Panc1 (cell line): Measurements from ENCODE around the gene FARS2. TPM values are rescaled to one million over a fixed set of nuclear protein-coding genes. Genes with fewer than 3 reads are reported as not detected.

Source experiments
- ATAC-seq: fragments of 200-7000 bp; cut with Tn5 transposase; 2 replicates; pipeline ENCODE4 v1.9.1; 2020; ENCODE audit warnings: mild to moderate bottlenecking, moderate library complexity
- BruUV-seq: library from RNA; stranded (reverse); fragments of 400-500 nt; replicated peaks from 2 replicates; lab custom pipeline; 2021; lab: Mats Ljungman, UMichigan
- CTCF ChIA-PET: fragments of 300-600 bp; sonication (Branson Sonifier 250); formaldehyde crosslinking; loops from one replicate; lab custom pipeline; 2022; ENCODE audit warnings: antibody characterized with exemption; lab: Charles Lee
- POLR2A ChIA-PET: fragments of 300-600 bp; sonication (Branson Sonifier 250); formaldehyde crosslinking; loops from one replicate; lab custom pipeline; 2022; ENCODE audit warnings: antibody characterized with exemption; lab: Charles Lee
- DNase-seq: peaks from one replicate; pipeline ENCODE4 v3.0.0-alpha.2; 2010; ENCODE audit warnings: low read depth, low spot score
- H3K27ac ChIP-seq: 2 replicates; pipeline ENCODE4 v1.5.1; 2011; ENCODE audit warnings: mild to moderate bottlenecking, low read length, inconsistent platforms
- H3K27me3 ChIP-seq: fragments of 200-500 bp; sonication (Bioruptor generic); 2 replicates; pipeline ENCODE4 v1.6.0; 2014; ENCODE audit warnings: low read length, inconsistent platforms; ENCODE audit not compliant: control insufficient read depth, insufficient read depth
- H3K36me3 ChIP-seq: fragments of 200-500 bp; sonication (Bioruptor generic); 2 replicates; pipeline ENCODE4 v1.5.1; 2014; ENCODE audit warnings: inconsistent platforms, mild to moderate bottlenecking, low read length, moderate library complexity; ENCODE audit not compliant: control insufficient read depth, insufficient read depth
- H3K4me1 ChIP-seq: 2 replicates; pipeline ENCODE4 v1.5.1; 2011; ENCODE audit warnings: inconsistent platforms, mild to moderate bottlenecking, low read length, moderate library complexity; ENCODE audit not compliant: control insufficient read depth, insufficient read depth
- H3K4me3 ChIP-seq, 2 experiments: 2 replicates each; pipeline ENCODE4 v1.5.1; 2011 to 2012; ENCODE audit warnings: low read depth in 2 of 2, low read length in 2 of 2, mild to moderate bottlenecking in 2 of 2, inconsistent platforms in 1 of 2, moderate library complexity in 1 of 2
- H3K9me3 ChIP-seq: fragments of 200-500 bp; sonication (Bioruptor generic); 2 replicates; pipeline ENCODE4 v1.5.1; 2014; ENCODE audit warnings: low read depth, mild to moderate bottlenecking, inconsistent platforms, low read length, moderate library complexity; ENCODE audit not compliant: control insufficient read depth, insufficient read depth
- POLR2AphosphoS5 ChIP-seq: IDR thresholded peaks from 2 replicates; pipeline ENCODE4 v1.6.1; 2012; ENCODE audit warnings: mild to moderate bottlenecking, low read depth, low read length, moderate library complexity
- SIN3A ChIP-seq: IDR thresholded peaks from 2 replicates; pipeline ENCODE4 v1.6.1; 2012; ENCODE audit warnings: low read depth, mild to moderate bottlenecking, low read length, moderate library complexity, borderline replicate concordance; ENCODE audit not compliant: insufficient read depth
- TCF7L2 ChIP-seq: IDR thresholded peaks from 2 replicates; pipeline ENCODE4 v1.6.1; 2011; ENCODE audit warnings: mild to moderate bottlenecking, low read depth, low read length, inconsistent platforms
- in situ Hi-C: cut with HindIII; loops from 2 replicates; pipeline ENCODE4 v1.10.0; 2016; ENCODE audit warnings: low sequenced_read_pairs, low pct_unique_long_range_greater_than_20kb
- intact Hi-C: fragments of 100-400 bp; cut with micrococcal nuclease; formaldehyde crosslinking; loops from one replicate; pipeline ENCODE4 v1.10.0; 2022; ENCODE audit not compliant: unreplicated experiment
- total RNA-seq: library from RNA; stranded (reverse); gene quantifications from one replicate; pipeline ENCODE4 v1.2.1, GENCODE V29; 2021; ENCODE audit not compliant: unreplicated experiment
- TF ChIP-seq, protein P1 (sequence below), 2 experiments: IDR thresholded peaks; 2 replicates each; pipeline ENCODE4 v1.6.1; 2011 to 2012; ENCODE audit warnings: low read depth in 2 of 2, control low read depth in 1 of 2, low read length in 1 of 2, mild to moderate bottlenecking in 1 of 2, moderate library complexity in 1 of 2; ENCODE audit not compliant: insufficient read depth in 1 of 2
- TF ChIP-seq, protein P2 (sequence below): fragments of 450-650 bp; IDR thresholded peaks from 2 replicates; pipeline ENCODE4 v1.5.1; 2017; ENCODE audit warnings: mild to moderate bottlenecking

FARS2 gene
- total RNA-seq, 1 experiment from 2014 or later, result 12.8 TPM

DNA sequence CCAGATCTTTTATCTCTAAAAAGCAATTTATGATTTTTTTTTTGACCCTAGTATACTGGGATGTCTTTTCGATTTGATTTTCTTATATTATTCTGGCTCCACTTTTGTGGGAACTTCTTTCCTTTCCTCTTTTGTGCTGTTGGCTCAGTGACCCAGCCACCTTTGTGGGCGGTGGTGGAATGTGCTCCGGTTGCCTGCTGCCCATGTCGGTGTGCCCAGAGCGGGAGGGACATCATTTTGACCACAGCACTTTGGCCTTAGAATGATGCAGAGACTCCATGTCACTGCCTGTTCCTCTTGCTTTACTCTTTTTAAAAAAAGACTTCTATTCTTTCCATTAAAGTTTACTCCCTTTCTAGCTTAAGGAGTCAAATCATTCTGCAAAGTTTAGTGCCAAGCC is 198.0 kb downstream of the FARS2 start:
- H3K36me3 ChIP-seq, result no peaks in the 10 kb centered on the region
- ATAC-seq (no peak), DNase-seq (no peak)
- 0 out of 2 replicates have a peak, but pooled peaks cover 4% of the 10 kb centered on the region for H3K9me3 ChIP-seq
- ChIA-PET CTCF (no interaction called here), POLR2A (no interaction called here)
- H3K27me3 ChIP-seq, result no peaks in the 10 kb centered on the region
- no peak for TF ChIP-seq POLR2AphosphoS5
- TF ChIP-seq, protein P1, sequence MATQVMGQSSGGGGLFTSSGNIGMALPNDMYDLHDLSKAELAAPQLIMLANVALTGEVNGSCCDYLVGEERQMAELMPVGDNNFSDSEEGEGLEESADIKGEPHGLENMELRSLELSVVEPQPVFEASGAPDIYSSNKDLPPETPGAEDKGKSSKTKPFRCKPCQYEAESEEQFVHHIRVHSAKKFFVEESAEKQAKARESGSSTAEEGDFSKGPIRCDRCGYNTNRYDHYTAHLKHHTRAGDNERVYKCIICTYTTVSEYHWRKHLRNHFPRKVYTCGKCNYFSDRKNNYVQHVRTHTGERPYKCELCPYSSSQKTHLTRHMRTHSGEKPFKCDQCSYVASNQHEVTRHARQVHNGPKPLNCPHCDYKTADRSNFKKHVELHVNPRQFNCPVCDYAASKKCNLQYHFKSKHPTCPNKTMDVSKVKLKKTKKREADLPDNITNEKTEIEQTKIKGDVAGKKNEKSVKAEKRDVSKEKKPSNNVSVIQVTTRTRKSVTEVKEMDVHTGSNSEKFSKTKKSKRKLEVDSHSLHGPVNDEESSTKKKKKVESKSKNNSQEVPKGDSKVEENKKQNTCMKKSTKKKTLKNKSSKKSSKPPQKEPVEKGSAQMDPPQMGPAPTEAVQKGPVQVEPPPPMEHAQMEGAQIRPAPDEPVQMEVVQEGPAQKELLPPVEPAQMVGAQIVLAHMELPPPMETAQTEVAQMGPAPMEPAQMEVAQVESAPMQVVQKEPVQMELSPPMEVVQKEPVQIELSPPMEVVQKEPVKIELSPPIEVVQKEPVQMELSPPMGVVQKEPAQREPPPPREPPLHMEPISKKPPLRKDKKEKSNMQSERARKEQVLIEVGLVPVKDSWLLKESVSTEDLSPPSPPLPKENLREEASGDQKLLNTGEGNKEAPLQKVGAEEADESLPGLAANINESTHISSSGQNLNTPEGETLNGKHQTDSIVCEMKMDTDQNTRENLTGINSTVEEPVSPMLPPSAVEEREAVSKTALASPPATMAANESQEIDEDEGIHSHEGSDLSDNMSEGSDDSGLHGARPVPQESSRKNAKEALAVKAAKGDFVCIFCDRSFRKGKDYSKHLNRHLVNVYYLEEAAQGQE (IDR thresholded peaks at IDR 0.05; ENCODE audit: insufficient read depth in 1 of 2, low read depth in 2 of 2, low read length in 1 of 2), result no peak
- TF ChIP-seq, protein P2, sequence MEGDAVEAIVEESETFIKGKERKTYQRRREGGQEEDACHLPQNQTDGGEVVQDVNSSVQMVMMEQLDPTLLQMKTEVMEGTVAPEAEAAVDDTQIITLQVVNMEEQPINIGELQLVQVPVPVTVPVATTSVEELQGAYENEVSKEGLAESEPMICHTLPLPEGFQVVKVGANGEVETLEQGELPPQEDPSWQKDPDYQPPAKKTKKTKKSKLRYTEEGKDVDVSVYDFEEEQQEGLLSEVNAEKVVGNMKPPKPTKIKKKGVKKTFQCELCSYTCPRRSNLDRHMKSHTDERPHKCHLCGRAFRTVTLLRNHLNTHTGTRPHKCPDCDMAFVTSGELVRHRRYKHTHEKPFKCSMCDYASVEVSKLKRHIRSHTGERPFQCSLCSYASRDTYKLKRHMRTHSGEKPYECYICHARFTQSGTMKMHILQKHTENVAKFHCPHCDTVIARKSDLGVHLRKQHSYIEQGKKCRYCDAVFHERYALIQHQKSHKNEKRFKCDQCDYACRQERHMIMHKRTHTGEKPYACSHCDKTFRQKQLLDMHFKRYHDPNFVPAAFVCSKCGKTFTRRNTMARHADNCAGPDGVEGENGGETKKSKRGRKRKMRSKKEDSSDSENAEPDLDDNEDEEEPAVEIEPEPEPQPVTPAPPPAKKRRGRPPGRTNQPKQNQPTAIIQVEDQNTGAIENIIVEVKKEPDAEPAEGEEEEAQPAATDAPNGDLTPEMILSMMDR, result no peak
- no peak for TF ChIP-seq TCF7L2
- TF ChIP-seq SIN3A, result no peak
- intact Hi-C loops, result no loop called here
- no peak overlapping the region for H3K27ac ChIP-seq
- in situ Hi-C loops, result no loop called here
- no peak overlapping the region for H3K4me3 ChIP-seq
- no TSS peak for BruUV-seq
- no peaks in the 10 kb centered on the region for H3K4me1 ChIP-seq

DNA sequence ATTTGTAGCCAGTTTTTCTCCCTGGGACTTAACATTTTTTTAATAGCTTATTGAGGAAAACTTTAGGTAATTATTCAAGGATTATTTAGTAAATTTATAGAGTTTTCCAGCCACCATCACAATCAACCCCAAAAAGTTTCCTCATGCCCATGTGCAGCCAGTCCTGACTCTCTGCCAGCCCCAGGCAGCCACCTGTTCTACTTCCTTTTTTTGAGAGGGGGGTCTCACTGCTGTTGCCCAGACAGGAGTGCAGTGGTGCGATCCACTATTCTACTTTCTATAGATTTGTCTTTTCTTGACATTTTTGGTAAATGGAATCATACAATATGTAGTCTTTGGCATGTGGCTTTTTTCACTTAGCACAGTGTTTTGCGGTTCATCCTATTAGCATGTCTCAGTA is 200.1 kb downstream of the FARS2 start:
- intact Hi-C loops (no loop called here), in situ Hi-C loops (no loop called here)
- H3K4me1 ChIP-seq, result no peaks in the 10 kb centered on the region
- ChIA-PET POLR2A (no interaction called here), CTCF (no interaction called here)
- no peak overlapping the region for H3K4me3 ChIP-seq
- H3K27ac ChIP-seq, result no peak overlapping the region
- TF ChIP-seq POLR2AphosphoS5 (no peak), TCF7L2 (no peak), SIN3A (no peak)
- TF ChIP-seq, protein P1 (IDR thresholded peaks at IDR 0.05; ENCODE audit: insufficient read depth in 1 of 2, low read depth in 2 of 2, low read length in 1 of 2), result no peak
- TF ChIP-seq, protein P2, result no peak
- H3K36me3 ChIP-seq, result no peaks in the 10 kb centered on the region
- ATAC-seq (no peak), DNase-seq (no peak)
- no peaks in the 10 kb centered on the region for H3K27me3 ChIP-seq
- no TSS peak for BruUV-seq
- H3K9me3 ChIP-seq, result 0 out of 2 replicates have a peak, but pooled peaks cover 4% of the 10 kb centered on the region
